Urinary bladder (tissue), 4 donors: Measurements from ENCODE around the gene WDR90. TPM values are rescaled to one million over a fixed set of nuclear protein-coding genes. Genes with fewer than 3 reads are reported as not detected.

Experiments
- DNase-seq: peaks from one replicate; pipeline ENCODE4 v3.0.0-alpha.2; 2015; ENCODE audit errors: extremely low spot score
- H3K27ac ChIP-seq: one replicate; pipeline ENCODE4 v1.5.1; 2013; ENCODE audit warnings: low read depth, mild to moderate bottlenecking, moderate library complexity
- H3K36me3 ChIP-seq: one replicate; pipeline ENCODE4 v1.6.1; 2013; ENCODE audit warnings: mild to moderate bottlenecking, moderate library complexity; ENCODE audit not compliant: insufficient read depth
- H3K4me1 ChIP-seq: one replicate; pipeline ENCODE4 v1.6.1; 2013; ENCODE audit warnings: mild to moderate bottlenecking, moderate library complexity; ENCODE audit not compliant: insufficient read depth
- H3K4me3 ChIP-seq: one replicate; pipeline ENCODE4 v1.5.1; 2013; ENCODE audit warnings: low read depth, low read length
- WGBS: extraction: QIAGEN DNeasy Blood & Tissue Kit; methylation state at CpG from one replicate; pipeline ENCODE4 v1.1.7; 2013; 5-methylcytosine and 5-hydroxymethylcytosine counted together
- polyA plus RNA-seq: library from polyadenylated mRNA; stranded (reverse); fragments of 200-250 nt; gene quantifications from one replicate; pipeline ENCODE4 v1.2.3, GENCODE V29; 2013
- total RNA-seq: library from RNA; depleted of rRNA; stranded (reverse); fragments of >200 nt; gene quantifications from one replicate; pipeline ENCODE4 v1.2.3, GENCODE V29; 2014
- donor health status: healthy with polysubstance abuse.
- donor health status: healthy.

WDR90 gene
- total RNA-seq (15.8 TPM), polyA plus RNA-seq (21.9 TPM)

- H3K4me3 ChIP-seq: peak within 1 kb of the TSS; percentile 81
Observed at GRCh38 chr16:648781-649589, at the start of gene WDR90. Gene WDR90 (plus strand): TSS chr16:649365. CDS start chr16:649417, 52 bp downstream.

GRCh38 chr16:600781-601180, 48.4 kb upstream of the WDR90 start:
- DNase-seq: no peak
- H3K27ac ChIP-seq: no peak overlapping the region
- 58% methylated on average over 7 of the region's 7 CpGs for WGBS
- no peaks in the 10 kb centered on the region for H3K4me1 ChIP-seq
- H3K4me3 ChIP-seq: no peak overlapping the region
- no peaks in the 10 kb centered on the region for H3K36me3 ChIP-seq

More at GRCh38 chr16:648781-649589, at the start of gene WDR90:
- no peaks in the 10 kb centered on the region for H3K36me3 ChIP-seq
- peak within 1 kb of the TSS; percentile 81 for H3K27ac ChIP-seq
- 1% methylated on average over 91 of the region's 91 CpGs for WGBS
- no peaks in the 10 kb centered on the region for H3K4me1 ChIP-seq
- DNase-seq: peak; percentile 59

- H3K27ac ChIP-seq: no peak overlapping the region
- WGBS: 86% methylated on average over 5 of the region's 5 CpGs
- no peaks in the 10 kb centered on the region for H3K36me3 ChIP-seq
- no peaks in the 10 kb centered on the region for H3K4me1 ChIP-seq
- DNase-seq: no peak
- H3K4me3 ChIP-seq: no peak overlapping the region
Observed at GRCh38 chr16:603933-604332, 45.2 kb upstream of the WDR90 start.

GRCh38 chr16:606656-607307, 42.4 kb upstream of the WDR90 start:
- WGBS: 92% methylated on average over 22 of the region's 22 CpGs

GRCh38 chr16:608019-608418, 41.1 kb upstream of the WDR90 start:
- Histone ChIP-seq H3K4me3 (no peak overlapping the region), H3K4me1 (no peaks in the 10 kb centered on the region), H3K27ac (no peak overlapping the region), H3K36me3 (no peaks in the 10 kb centered on the region)
- DNase-seq: no peak
- 82% methylated on average over 10 of the region's 10 CpGs for WGBS

More at GRCh38 chr16:606656-607307, 42.4 kb upstream of the WDR90 start:
- Histone ChIP-seq H3K4me3 (no peak overlapping the region), H3K27ac (no peak overlapping the region), H3K4me1 (no peaks in the 10 kb centered on the region), H3K36me3 (no peaks in the 10 kb centered on the region)
- DNase-seq: no peak

GRCh38 chr16:609316-609715, 39.8 kb upstream of the WDR90 start:
- Histone ChIP-seq H3K4me3 (no peak overlapping the region), H3K4me1 (no peaks in the 10 kb centered on the region), H3K27ac (no peak overlapping the region), H3K36me3 (no peaks in the 10 kb centered on the region)
- no peak for DNase-seq
- 90% methylated on average over 13 of the region's 13 CpGs for WGBS

- H3K36me3 ChIP-seq: no peaks in the 10 kb centered on the region
- H3K4me3 ChIP-seq: no peak overlapping the region
- no peaks in the 10 kb centered on the region for H3K4me1 ChIP-seq
- WGBS: 92% methylated on average over 14 of the region's 14 CpGs
- no peak overlapping the region for H3K27ac ChIP-seq
- no peak for DNase-seq
Observed at GRCh38 chr16:609984-610383, 39.2 kb upstream of the WDR90 start.

- 74% methylated on average over 28 of the region's 28 CpGs for WGBS
- no peak for DNase-seq
- H3K27ac ChIP-seq: no peak overlapping the region
- H3K36me3 ChIP-seq: no peaks in the 10 kb centered on the region
- H3K4me3 ChIP-seq: no peak overlapping the region
- no peaks in the 10 kb centered on the region for H3K4me1 ChIP-seq
Observed at GRCh38 chr16:610513-611381, 38.4 kb upstream of the WDR90 start.

- Histone ChIP-seq H3K27ac (no peak overlapping the region), H3K36me3 (no peaks in the 10 kb centered on the region), H3K4me3 (no peak overlapping the region), H3K4me1 (no peaks in the 10 kb centered on the region)
- no peak for DNase-seq
- 94% methylated on average over 13 of the region's 13 CpGs for WGBS
Observed at GRCh38 chr16:615122-615521, 34.0 kb upstream of the WDR90 start.

- WGBS: 95% methylated on average over 39 of the region's 39 CpGs
Observed at GRCh38 chr16:616733-617586, 32.2 kb upstream of the WDR90 start.

GRCh38 chr16:617855-618254, 31.3 kb upstream of the WDR90 start:
- H3K4me1 ChIP-seq: no peaks in the 10 kb centered on the region
- no peak for DNase-seq
- WGBS: 92% methylated on average over 16 of the region's 16 CpGs

More at GRCh38 chr16:616733-617586, 32.2 kb upstream of the WDR90 start:
- no peak overlapping the region for H3K4me3 ChIP-seq
- no peak overlapping the region for H3K27ac ChIP-seq
- H3K36me3 ChIP-seq: no peaks in the 10 kb centered on the region
- DNase-seq: no peak
- no peaks in the 10 kb centered on the region for H3K4me1 ChIP-seq

GRCh38 chr16:619476-620100, 29.6 kb upstream of the WDR90 start:
- no peak for DNase-seq
- Histone ChIP-seq H3K36me3 (no peaks in the 10 kb centered on the region), H3K4me3 (no peak overlapping the region), H3K4me1 (no peaks in the 10 kb centered on the region), H3K27ac (no peak overlapping the region)
- WGBS: 95% methylated on average over 20 of the region's 20 CpGs

More at GRCh38 chr16:617855-618254, 31.3 kb upstream of the WDR90 start:
- Histone ChIP-seq H3K36me3 (no peaks in the 10 kb centered on the region), H3K27ac (no peak overlapping the region), H3K4me3 (no peak overlapping the region)
